ENCODE measurements around the gene NHS.

Gene NHS

GRCh38 chrX:17740137-17741122 is 365.4 kb downstream of the NHS start:
- no peak for DNase-seq

- no peak for DNase-seq
Observed at GRCh38 chrX:17741123-17741511, 366.1 kb downstream of the NHS start.

- DNase-seq: no peak
Observed at GRCh38 chrX:17743913-17744312, 368.9 kb downstream of the NHS start.

GRCh38 chrX:17744896-17745523 is 370.0 kb downstream of the NHS start:
- DNase-seq: peak; percentile 20

- DNase-seq: no peak
Observed at GRCh38 chrX:17747692-17748091, 372.7 kb downstream of the NHS start.

- no peak for DNase-seq
Observed at GRCh38 chrX:17748684-17749083, 373.7 kb downstream of the NHS start.

- DNase-seq: no peak
Observed at GRCh38 chrX:17750436-17750835, 375.4 kb downstream of the NHS start.

GRCh38 chrX:17758382-17758781 is 383.4 kb downstream of the NHS start:
- no peak for DNase-seq

- DNase-seq: no peak
Observed at GRCh38 chrX:17759990-17760389, 385.0 kb downstream of the NHS start.

- no peak for DNase-seq
Observed at GRCh38 chrX:17767734-17768133, 392.7 kb downstream of the NHS start.

GRCh38 chrX:17768997-17769396 is 394.0 kb downstream of the NHS start:
- DNase-seq: no peak

- DNase-seq: peak; percentile 6
Observed at GRCh38 chrX:17769701-17770269, 394.8 kb downstream of the NHS start.

- DNase-seq: no peak
Observed at GRCh38 chrX:17773221-17773876, 398.3 kb downstream of the NHS start.

GRCh38 chrX:17774053-17774452 is 399.1 kb downstream of the NHS start:
- DNase-seq: no peak

- no peak for DNase-seq
Observed at GRCh38 chrX:17778997-17779396, 404.0 kb downstream of the NHS start.

GRCh38 chrX:17779434-17779833 is 404.4 kb downstream of the NHS start:
- no peak for DNase-seq
